OCI-LY1 (cell line): ENCODE data around the gene AFDN.

Experiments
- CTCF ChIP-seq: fragments of 200-600 bp; sonication (generic), shearing (Covaris generic); IDR thresholded peaks from 2 replicates; pipeline ENCODE4 v1.5.1; 2017; ENCODE audit warnings: mild to moderate bottlenecking, antibody characterized with exemption, low read length, moderate library complexity, mixed read lengths
- EZH2 ChIP-seq: fragments of 200-600 bp; sonication (generic), shearing (Covaris generic); IDR thresholded peaks from 2 replicates; pipeline ENCODE4 v1.8.0; 2017; ENCODE audit warnings: borderline replicate concordance, mixed run types, mild to moderate bottlenecking, antibody characterized with exemption, low read length, moderate library complexity, mixed read lengths

GRCh38 chr6:167824591-167825331, 1.9 kb upstream of the AFDN start:
- TF ChIP-seq CTCF (no peak), EZH2 (no peak)
